Activated CD4-positive, alpha-beta T cell treated with anti-CD3 and anti-CD28 coated beads for 36 hours (primary cell): Measurements from ENCODE around the gene EGF. TPM values are rescaled to one million over a fixed set of nuclear protein-coding genes. Genes with fewer than 3 reads are reported as not detected.
A peak's percentile ranks its signal among the peaks of the same experiment; 100 is the strongest.

ENCODE experiments used
- ATAC-seq: fragments of 200-7000 bp; cut with Tn5 transposase; one replicate; pipeline ENCODE4 v1.10.0; 2021; ENCODE audit warnings: mild to moderate bottlenecking, moderate library complexity
- CTCF ChIA-PET: fragments of 350-600 bp; sonication (Branson Sonifier 250); formaldehyde crosslinking; loops from one replicate; lab custom pipeline; 2021; ENCODE audit warnings: antibody characterized with exemption; lab: Charles Lee
- POLR2A ChIA-PET: fragments of 350-600 bp; sonication (Branson Sonifier 250); formaldehyde crosslinking; loops from one replicate; lab custom pipeline; 2021; ENCODE audit warnings: antibody characterized with exemption, inconsistent platforms; lab: Charles Lee
- DNase-seq: peaks from one replicate; pipeline ENCODE4 v3.0.0-alpha.2; 2020
- H3K27ac Mint-ChIP-seq: one replicate; pipeline ENCODE4 v1.8.0; 2021; ENCODE audit warnings: mixed read lengths
- H3K27me3 Mint-ChIP-seq: one replicate; pipeline ENCODE4 v1.8.0; 2021; ENCODE audit warnings: mixed read lengths
- H3K36me3 Mint-ChIP-seq: one replicate; pipeline ENCODE4 v1.8.0; 2021; ENCODE audit warnings: low read depth, mixed read lengths
- H3K4me1 Mint-ChIP-seq: one replicate; pipeline ENCODE4 v1.8.0; 2021; ENCODE audit warnings: mixed read lengths
- H3K4me3 Mint-ChIP-seq: one replicate; pipeline ENCODE4 v1.8.0; 2021; ENCODE audit warnings: mild to moderate bottlenecking, moderate library complexity, mixed read lengths
- H3K9me3 Mint-ChIP-seq: one replicate; pipeline ENCODE4 v1.8.0; 2021; ENCODE audit warnings: low read depth, mixed read lengths
- intact Hi-C, 2 experiments: fragments of 100-400 bp; cut with DNase I in 1 of 2; cut with micrococcal nuclease in 1 of 2; formaldehyde crosslinking; loops; one replicate each; pipeline versions ENCODE4 v1.14.2 to v1.15.1; 2022 to 2024; cut with DNase I, micrococcal nuclease
- total RNA-seq, 2 experiments: library from RNA; stranded (reverse); gene quantifications; one replicate each; pipeline ENCODE4 v1.2.3, GENCODE V29; 2021

Gene EGF
- total RNA-seq, 2 experiments from 2014 or later, result 0.34 TPM; not detected in 1

DNA sequence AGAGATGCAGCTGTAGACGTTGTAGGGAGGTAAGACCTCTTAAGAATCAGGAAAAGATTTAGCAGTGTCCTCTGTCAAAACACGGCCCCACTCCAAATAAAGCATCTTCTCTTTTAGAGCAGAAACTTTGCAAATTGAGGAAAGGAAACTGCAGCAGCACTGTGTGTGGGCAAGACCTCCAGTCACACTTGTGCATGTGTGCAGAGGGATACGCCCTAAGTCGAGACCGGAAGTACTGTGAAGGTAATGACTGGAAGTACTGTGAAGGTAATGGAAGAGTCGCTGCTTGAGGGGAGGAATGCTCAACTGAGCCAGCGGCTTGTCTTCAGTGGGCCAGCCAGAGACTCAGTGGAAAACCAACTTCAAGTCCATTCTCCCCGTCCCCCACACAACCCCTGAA, 46.5 kb downstream of the EGF start:
- H3K4me1 Mint-ChIP-seq, result no peaks in the 10 kb centered on the region
- no peaks in the 10 kb centered on the region for H3K9me3 Mint-ChIP-seq
- no peak for ATAC-seq
- ChIA-PET CTCF (interaction anchor here (0.6 kb wide), 1 partner anchor 554 kb away, joined by 3 read pairs; no protein-coding TSS in a partner anchor), POLR2A (no interaction called here)
- no peaks in the 10 kb centered on the region for H3K36me3 Mint-ChIP-seq
- H3K27me3 Mint-ChIP-seq, result peaks cover 13% of the 10 kb centered on the region
- no peak overlapping the region for H3K4me3 Mint-ChIP-seq
- no peak for DNase-seq
- intact Hi-C loops, result no loop called here
- no peak overlapping the region for H3K27ac Mint-ChIP-seq

DNA sequence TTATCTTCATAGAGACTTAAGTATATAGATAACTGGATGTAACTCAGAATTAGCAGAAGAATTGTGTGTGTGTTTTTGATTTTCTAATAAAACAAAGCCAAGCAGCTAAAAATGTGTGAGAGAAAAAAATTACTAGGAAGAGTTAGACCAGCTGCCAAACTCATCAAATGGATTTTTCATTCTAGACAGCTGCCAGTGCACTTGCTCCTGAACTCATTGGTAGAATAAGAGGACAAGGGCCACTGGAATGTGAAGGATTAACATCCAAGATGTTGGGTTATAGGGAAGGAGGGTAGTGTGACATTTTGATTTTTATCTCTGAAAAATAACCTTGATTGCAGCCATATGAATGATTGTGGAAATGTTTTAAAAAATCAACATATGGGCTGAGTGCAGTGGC, 49.7 kb downstream of the EGF start:
- Mint-ChIP-seq H3K27me3 (peaks cover 19% of the 10 kb centered on the region), H3K4me3 (no peak overlapping the region), H3K27ac (no peak overlapping the region), H3K9me3 (no peaks in the 10 kb centered on the region), H3K4me1 (no peaks in the 10 kb centered on the region), H3K36me3 (no peaks in the 10 kb centered on the region)
- intact Hi-C loops, result no loop called here
- CTCF ChIA-PET, result no interaction called here
- POLR2A ChIA-PET, result no interaction called here
- DNase-seq (no peak), ATAC-seq (no peak)

DNA sequence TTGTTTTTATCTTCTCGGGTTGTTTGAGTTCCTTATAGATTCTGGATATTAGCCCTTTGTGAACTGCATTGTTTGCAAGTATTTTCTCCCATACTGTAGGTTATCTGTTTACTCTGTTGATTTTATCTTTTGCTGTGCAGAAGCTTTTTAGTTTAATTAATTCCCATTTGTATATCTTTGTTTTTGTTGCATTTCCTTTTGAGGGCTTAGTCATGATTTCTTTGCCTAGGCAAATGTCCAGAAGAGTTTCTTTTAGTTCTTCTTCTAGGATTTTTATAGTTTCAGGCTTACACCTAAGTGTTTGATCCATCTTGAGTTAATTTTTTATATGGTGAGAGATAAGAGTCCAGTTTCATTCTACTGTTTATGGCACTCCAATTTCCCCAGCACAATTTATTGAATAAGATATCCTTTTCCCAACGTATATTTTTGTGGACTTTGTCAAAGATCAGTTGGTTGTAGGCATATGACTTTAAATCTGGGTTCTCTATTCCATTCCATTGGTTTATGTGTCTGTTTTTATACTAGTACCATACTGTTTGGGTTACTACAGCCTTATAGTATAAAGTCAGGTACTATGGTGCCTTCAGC, 54.3 kb downstream of the EGF start:
- ATAC-seq (no peak), DNase-seq (no peak)
- POLR2A ChIA-PET, result no interaction called here
- Mint-ChIP-seq H3K4me1 (peaks cover 10% of the 10 kb centered on the region), H3K27me3 (peaks cover 14% of the 10 kb centered on the region), H3K27ac (no peak overlapping the region), H3K4me3 (no peak overlapping the region), H3K9me3 (no peaks in the 10 kb centered on the region), H3K36me3 (no peaks in the 10 kb centered on the region)
- intact Hi-C loops, result no loop called here
- CTCF ChIA-PET, result no interaction called here

DNA sequence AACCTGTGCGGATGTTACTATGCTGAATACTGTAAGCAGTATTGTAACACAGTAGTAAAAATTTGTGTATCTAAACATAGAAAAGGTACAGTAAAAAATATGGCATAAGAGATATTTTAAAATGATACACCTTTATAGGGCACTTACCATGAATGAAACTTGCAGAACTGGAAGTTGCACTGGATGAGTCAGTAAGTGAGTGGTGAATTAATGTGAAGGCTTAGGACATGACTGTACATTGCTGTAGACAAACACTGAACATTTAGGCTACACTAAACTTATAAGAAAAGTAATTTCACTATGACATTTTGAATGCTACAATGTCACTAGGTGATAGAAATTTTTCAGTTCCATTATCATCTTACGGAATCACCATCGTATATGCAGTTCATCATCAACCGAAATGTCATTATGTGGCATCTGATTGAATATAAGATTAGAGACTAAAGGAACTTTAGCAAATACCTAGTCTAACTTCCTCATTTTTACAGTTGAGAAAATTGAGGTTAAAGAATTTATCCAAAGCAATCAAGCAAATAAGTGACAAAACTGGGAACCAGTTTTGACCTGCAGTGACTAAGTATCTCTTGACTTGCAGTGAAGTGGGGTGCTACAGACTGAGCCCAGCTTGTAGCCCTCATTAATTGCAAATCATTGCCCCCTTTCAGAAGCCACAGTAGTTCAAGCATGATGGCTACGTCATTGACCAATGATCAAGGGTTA, 55.3 kb downstream of the EGF start:
- Mint-ChIP-seq H3K27me3 (peaks cover 11% of the 10 kb centered on the region), H3K4me3 (no peak overlapping the region), H3K36me3 (no peaks in the 10 kb centered on the region), H3K27ac (no peak overlapping the region), H3K9me3 (no peaks in the 10 kb centered on the region), H3K4me1 (peaks cover 15% of the 10 kb centered on the region)
- POLR2A ChIA-PET, result interaction anchor here (0.6 to 0.7 kb wide), 2 partner anchors 21 to 389 kb away, joined by 3 read pairs; no protein-coding TSS in a partner anchor
- intact Hi-C loops, result loop anchor here in 1 of 2 experiments (1.0 kb wide), 1 partner anchor 20 kb away; no protein-coding TSS in a partner anchor
- DNase-seq, result no peak
- ATAC-seq, result peak; percentile 93
- CTCF ChIA-PET, result no interaction called here

DNA sequence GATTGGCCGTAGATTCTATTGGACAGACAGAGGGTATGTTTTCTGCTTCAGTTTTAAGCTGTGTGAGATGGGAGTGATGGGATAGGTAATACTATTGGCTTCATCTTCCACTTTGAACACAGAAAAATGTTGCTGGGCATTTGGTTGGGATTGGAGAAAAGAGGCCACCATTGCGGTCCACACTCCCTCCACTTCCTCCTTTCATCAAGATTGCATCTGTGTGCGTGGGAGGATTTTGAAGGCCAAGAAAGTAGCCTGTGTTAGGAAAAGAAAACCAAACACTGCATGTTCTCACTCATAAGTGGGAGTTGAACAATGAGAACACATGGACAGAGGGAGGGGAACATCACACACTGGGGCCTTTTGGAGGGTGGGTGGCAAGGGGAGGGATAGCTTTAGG, 56.4 kb downstream of the EGF start:
- ChIA-PET CTCF (interaction anchor here (0.6 kb wide), 1 partner anchor 535 kb away, joined by 3 read pairs; the partner anchor contains the start of gene SEC24B), POLR2A (no interaction called here)
- Mint-ChIP-seq H3K4me3 (no peak overlapping the region), H3K36me3 (no peaks in the 10 kb centered on the region), H3K9me3 (no peaks in the 10 kb centered on the region), H3K27me3 (peaks cover 9% of the 10 kb centered on the region), H3K4me1 (peaks cover 15% of the 10 kb centered on the region), H3K27ac (no peak overlapping the region)
- intact Hi-C loops, result no loop called here
- ATAC-seq (no peak), DNase-seq (no peak)

DNA sequence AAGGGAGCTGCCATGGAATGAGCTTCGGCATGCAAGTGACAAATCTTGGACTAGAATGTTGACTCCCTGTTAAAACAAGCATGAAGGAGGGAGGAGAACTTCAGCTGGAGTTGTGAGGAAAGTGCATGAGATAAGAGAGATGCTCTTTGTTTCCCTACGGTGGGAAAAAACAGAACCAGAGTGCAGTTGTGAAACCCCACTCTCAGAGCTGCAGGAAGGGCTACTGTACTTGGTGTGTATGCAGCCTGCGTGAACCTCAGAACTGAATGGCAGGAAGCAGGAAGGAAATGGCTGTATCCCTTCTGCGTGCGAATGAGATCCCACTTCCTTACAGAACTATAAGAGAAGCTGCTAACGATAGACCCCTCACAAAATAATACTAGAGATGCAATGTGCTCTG, 57.2 kb downstream of the EGF start:
- Mint-ChIP-seq H3K9me3 (no peaks in the 10 kb centered on the region), H3K36me3 (no peaks in the 10 kb centered on the region), H3K27ac (no peak overlapping the region), H3K4me3 (no peak overlapping the region), H3K27me3 (peaks cover 9% of the 10 kb centered on the region), H3K4me1 (peaks cover 15% of the 10 kb centered on the region)
- intact Hi-C loops, result no loop called here
- CTCF ChIA-PET, result no interaction called here
- no peak for ATAC-seq
- no peak for DNase-seq
- POLR2A ChIA-PET, result no interaction called here

DNA sequence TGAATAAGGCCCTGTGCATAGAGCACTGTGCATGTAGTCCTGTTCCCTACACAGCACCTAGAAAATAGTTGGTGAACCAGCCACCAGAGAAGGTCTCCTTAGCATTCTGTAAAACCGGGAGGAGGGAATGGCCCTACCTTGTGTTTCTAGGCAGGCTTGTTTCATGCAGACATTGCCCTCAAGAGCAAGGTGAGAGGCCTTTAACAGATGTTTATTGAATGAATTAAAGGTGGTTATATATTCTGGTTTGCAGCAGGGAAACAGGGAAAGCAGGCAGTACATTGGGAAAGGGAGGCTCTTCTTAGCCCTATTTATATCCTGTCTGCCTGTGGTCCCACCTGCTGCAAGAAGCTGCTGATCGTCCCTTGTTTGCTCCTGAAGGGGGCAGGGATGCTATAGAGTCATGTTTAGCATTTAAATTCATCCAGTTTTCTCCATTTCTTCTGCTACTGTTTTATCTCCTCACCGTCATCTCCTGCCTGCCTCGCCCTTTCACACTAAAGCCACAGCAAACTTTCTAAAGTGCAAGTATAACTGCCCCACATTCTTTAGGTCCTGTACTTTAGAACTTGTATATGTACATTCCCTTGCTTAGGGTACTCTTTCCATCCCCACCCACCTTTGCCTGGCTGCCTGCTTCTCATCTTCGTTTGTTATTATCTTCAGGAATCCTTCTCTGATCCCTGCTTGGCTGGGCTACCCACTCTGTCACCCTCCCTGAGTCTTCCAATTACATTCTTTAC, 60.3 kb downstream of the EGF start:
- intact Hi-C loops, result no loop called here
- Mint-ChIP-seq H3K27me3 (peaks cover 2% of the 10 kb centered on the region), H3K4me3 (no peak overlapping the region), H3K9me3 (no peaks in the 10 kb centered on the region), H3K36me3 (no peaks in the 10 kb centered on the region), H3K27ac (no peak overlapping the region), H3K4me1 (peaks cover 14% of the 10 kb centered on the region)
- CTCF ChIA-PET, result interaction anchor here (0.7 kb wide), 2 partner anchors 8 to 78 kb away, joined by 3 read pairs; no protein-coding TSS in a partner anchor
- POLR2A ChIA-PET, result no interaction called here
- DNase-seq (no peak), ATAC-seq (no peak)

DNA sequence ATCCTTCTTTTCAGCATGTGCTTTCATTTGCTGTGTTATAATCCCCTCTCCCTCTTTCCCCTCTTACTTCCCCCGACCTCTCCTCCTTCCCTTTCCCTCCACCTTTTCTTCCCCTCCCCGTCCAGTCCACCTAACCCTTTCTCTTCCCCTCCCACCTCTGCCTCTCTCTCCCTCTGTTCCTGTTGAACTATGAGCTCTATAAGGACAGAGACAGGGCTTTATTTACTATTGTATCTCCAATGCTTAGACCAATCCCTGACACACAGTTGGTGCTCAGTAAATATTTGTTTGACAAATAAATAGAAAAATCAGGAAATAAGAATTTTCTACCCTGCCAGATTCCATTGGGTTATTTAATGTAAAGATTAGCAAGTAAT, 60.8 kb downstream of the EGF start:
- CTCF ChIA-PET, result interaction anchor here (0.7 kb wide), 1 partner anchor 9 kb away, joined by 3 read pairs; no protein-coding TSS in a partner anchor
- no peak for ATAC-seq

DNA sequence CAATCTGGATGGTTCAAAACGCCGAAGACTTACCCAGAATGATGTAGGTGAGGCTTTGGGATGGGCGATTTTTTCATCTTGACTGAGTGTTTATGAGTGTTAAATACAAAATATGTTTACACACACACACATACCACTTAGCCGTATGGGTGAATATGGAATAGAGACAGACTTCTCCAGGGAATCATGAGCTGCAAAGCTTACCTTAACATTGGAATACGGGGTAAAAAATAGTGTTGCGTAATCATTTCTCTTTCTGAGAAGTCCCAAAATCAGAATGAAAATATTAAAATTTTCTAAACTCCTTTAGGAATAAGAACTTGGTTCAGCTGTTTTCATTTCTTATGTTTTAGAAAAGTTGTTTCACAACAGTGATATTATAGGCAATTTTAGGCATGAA, 63.5 kb downstream of the EGF start:
- ATAC-seq, result no peak
- Mint-ChIP-seq H3K27ac (no peak overlapping the region), H3K4me1 (peaks cover 6% of the 10 kb centered on the region), H3K36me3 (no peaks in the 10 kb centered on the region), H3K4me3 (no peak overlapping the region), H3K9me3 (no peaks in the 10 kb centered on the region), H3K27me3 (peaks cover 14% of the 10 kb centered on the region)
- ChIA-PET CTCF (interaction anchor here (0.7 to 1.8 kb wide), 8 partner anchors 12 to 549 kb away, joined by 3 to 5 read pairs (median 3); partner anchors contain the start of gene SEC24B), POLR2A (no interaction called here)
- DNase-seq, result no peak
- intact Hi-C loops, result loop anchor here (5.0 kb wide), 4 partner anchors 94 to 274 kb away; partner anchors contain the start of genes CASP6 (in 1 of the 2), GAR1 (in 1 of the 2) and RRH (in 1 of the 2)

More for the DNA sequence above, 60.8 kb downstream of the EGF start:
- intact Hi-C loops, result no loop called here
- peaks cover 14% of the 10 kb centered on the region for H3K4me1 Mint-ChIP-seq
- H3K36me3 Mint-ChIP-seq, result no peaks in the 10 kb centered on the region
- H3K27me3 Mint-ChIP-seq, result peaks cover 4% of the 10 kb centered on the region
- H3K27ac Mint-ChIP-seq, result no peak overlapping the region
- no peaks in the 10 kb centered on the region for H3K9me3 Mint-ChIP-seq
- POLR2A ChIA-PET, result no interaction called here
- no peak for DNase-seq
- no peak overlapping the region for H3K4me3 Mint-ChIP-seq

DNA sequence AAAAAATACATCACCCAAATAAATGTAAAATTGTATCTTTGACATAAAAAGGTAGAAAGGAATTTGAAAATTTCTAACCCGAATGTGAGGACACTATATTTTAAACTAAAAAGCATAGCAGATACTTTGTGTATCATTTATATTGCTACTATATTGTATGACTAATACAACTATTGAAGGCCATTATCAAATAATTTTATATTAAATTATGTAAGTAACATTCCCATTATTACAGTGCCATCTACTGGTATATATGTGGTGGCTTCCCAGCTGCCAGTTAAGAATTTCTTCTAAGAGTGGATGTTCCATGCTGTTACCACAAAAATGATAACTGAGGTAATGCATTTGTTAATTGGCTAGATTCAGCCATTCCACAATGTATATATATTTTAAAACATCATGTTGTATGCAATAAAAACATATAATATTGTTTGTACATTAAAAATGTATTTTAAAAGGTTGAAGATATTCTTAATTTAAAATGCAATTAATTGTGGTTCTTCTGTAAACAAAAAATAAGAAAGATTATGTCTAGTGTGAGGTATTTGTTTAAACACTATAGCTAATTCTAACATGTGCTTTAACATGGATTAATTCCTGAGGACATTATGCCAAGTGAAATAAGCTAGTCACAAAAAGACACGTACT, 65.3 kb downstream of the EGF start:
- intact Hi-C loops, result loop anchor here (1.0 to 5.0 kb wide), 5 partner anchors 96 to 556 kb away; partner anchors contain the start of genes CASP6 (in 1 of the 2), GAR1 (in 1 of the 2) and RRH (in 1 of the 2)
- H3K27ac Mint-ChIP-seq, result no peak overlapping the region
- no peaks in the 10 kb centered on the region for H3K36me3 Mint-ChIP-seq
- no peak for DNase-seq
- ChIA-PET CTCF (interaction anchor here (0.5 to 1.7 kb wide), 14 partner anchors 10 to 591 kb away, joined by 3 to 6 read pairs (median 4); no protein-coding TSS in a partner anchor), POLR2A (no interaction called here)
- H3K9me3 Mint-ChIP-seq, result no peaks in the 10 kb centered on the region
- peaks cover 12% of the 10 kb centered on the region for H3K27me3 Mint-ChIP-seq
- H3K4me1 Mint-ChIP-seq, result no peaks in the 10 kb centered on the region
- H3K4me3 Mint-ChIP-seq, result no peak overlapping the region
- ATAC-seq, result no peak
